Tibial nerve (tissue), 4 donors: Measurements from ENCODE around the gene RPTOR. TPM values are rescaled to one million over a fixed set of nuclear protein-coding genes. Genes with fewer than 3 reads are reported as not detected.

Experiments used
- DNase-seq, 2 donors: peaks; one replicate each; pipeline ENCODE4 v3.0.0-alpha.2; 2019; ENCODE audit warnings: low spot score in 2 of 2
- H3K27ac ChIP-seq, 4 donors: fragments of 200-600 bp; sonication (generic) in 3 of 4; one replicate each; pipeline ENCODE4 v1.5.1; 2017 to 2019; ENCODE audit warnings: mild to moderate bottlenecking in 1 of 4
- H3K27me3 ChIP-seq, 2 donors: fragments of 200-600 bp; sonication (generic) in 1 of 2; one replicate each; pipeline versions ENCODE4 v1.5.1 to v1.6.0; 2017 to 2019
- H3K36me3 ChIP-seq, 3 donors: fragments of 200-600 bp; sonication (generic); one replicate each; pipeline ENCODE4 v1.5.1; 2018 to 2019
- H3K4me1 ChIP-seq, 4 donors: fragments of 200-600 bp; sonication (generic) in 3 of 4; one replicate each; pipeline ENCODE4 v1.5.1; 2017 to 2019
- H3K4me3 ChIP-seq, 4 donors: fragments of 200-600 bp; sonication (generic) in 3 of 4; one replicate each; pipeline ENCODE4 v1.5.1; 2017 to 2019; ENCODE audit warnings: mild to moderate bottlenecking in 1 of 4, moderate library complexity in 1 of 4
- H3K9me3 ChIP-seq, 4 donors: fragments of 200-600 bp; sonication (generic) in 3 of 4; one replicate each; pipeline ENCODE4 v1.5.1; 2017 to 2019
- CTCF ChIP-seq, 5 experiments: fragments of 200-600 bp in 3 of 5; fragments of 450-650 bp in 2 of 5; sonication (generic) in 3 of 5; IDR thresholded peaks; one replicate each; pipeline ENCODE4 v1.5.1; 2016 to 2019; ENCODE audit warnings: antibody characterized with exemption in 5 of 5, mild to moderate bottlenecking in 3 of 5, moderate library complexity in 2 of 5
- EP300 ChIP-seq, 2 donors: sonication (generic); formaldehyde crosslinking; IDR thresholded peaks; one replicate each; pipeline ENCODE4 v1.6.1; 2017; ENCODE audit warnings: antibody characterized with exemption in 2 of 2, mild to moderate bottlenecking in 1 of 2
- POLR2A ChIP-seq, 2 donors: fragments of 450-650 bp; IDR thresholded peaks; one replicate each; pipeline ENCODE4 v1.6.1; 2017; ENCODE audit warnings: antibody characterized with exemption in 2 of 2, mild to moderate bottlenecking in 2 of 2, moderate library complexity in 2 of 2
- WGBS, 2 donors: methylation state at CpG; one replicate each; pipeline ENCODE4 v1.1.5; 2018; 5-methylcytosine and 5-hydroxymethylcytosine counted together
- total RNA-seq, 4 donors: library from RNA; depleted of rRNA; stranded (reverse); fragments of >200 nt; gene quantifications; one replicate each; pipeline ENCODE4 v1.1.0, GENCODE V29; 2016

RPTOR gene
- total RNA-seq, 4 donors from 2014 or later: 34.7 to 56.4 (median 40.1) TPM

- Histone ChIP-seq H3K27me3 (no peaks in the 10 kb centered on the region), H3K27ac (no peak overlapping the region), H3K4me1 (peaks cover 0 to 2% (median under 1%) of the 10 kb centered on the region in 4 donors), H3K4me3 (no peak overlapping the region), H3K36me3 (peaks cover 0 to 67% (median 3%) of the 10 kb centered on the region in 3 donors), H3K9me3 (no peaks in the 10 kb centered on the region)
- TF ChIP-seq EP300 (IDR thresholded peaks at IDR 0.05) (no peak), CTCF (IDR thresholded peaks at IDR 0.05) (no peak), POLR2A (IDR thresholded peaks at IDR 0.05) (no peak)
- DNase-seq: no peak
- WGBS, 2 donors: 90 to 93% methylated on average over 21 to 22 of the region's 22 CpGs
Observed at GRCh38 chr17:80953471-80954315, 409.1 kb downstream of the RPTOR start.

GRCh38 chr17:80955078-80955477 is 410.4 kb downstream of the RPTOR start:
- Histone ChIP-seq H3K27ac (no peak overlapping the region), H3K4me3 (no peak overlapping the region), H3K4me1 (peaks cover 0 to 16% (median 6%) of the 10 kb centered on the region in 4 donors), H3K27me3 (no peaks in the 10 kb centered on the region), H3K9me3 (no peaks in the 10 kb centered on the region), H3K36me3 (peaks cover 0 to 64% (median 3%) of the 10 kb centered on the region in 3 donors)
- 86 to 87% methylated on average over 5 of the region's 5 CpGs for whole genome bisulfite sequencing, 2 donors
- TF ChIP-seq EP300 (IDR thresholded peaks at IDR 0.05) (no peak), POLR2A (IDR thresholded peaks at IDR 0.05) (no peak), CTCF (IDR thresholded peaks at IDR 0.05) (no peak)
- DNase-seq: no peak

GRCh38 chr17:80955671-80956280 is 411.1 kb downstream of the RPTOR start:
- H3K9me3 ChIP-seq: no peaks in the 10 kb centered on the region
- peaks cover 0 to 20% (median 7%) of the 10 kb centered on the region in 4 donors for H3K4me1 ChIP-seq
- WGBS, 2 donors: 86 to 87% methylated on average over 16 of the region's 16 CpGs
- H3K36me3 ChIP-seq: peaks cover 0 to 64% (median 3%) of the 10 kb centered on the region in 3 donors
- H3K4me3 ChIP-seq: no peak overlapping the region
- TF ChIP-seq EP300 (IDR thresholded peaks at IDR 0.05) (no peak), CTCF (IDR thresholded peaks at IDR 0.05) (no peak), POLR2A (IDR thresholded peaks at IDR 0.05) (no peak)
- no peak for DNase-seq
- H3K27me3 ChIP-seq: no peaks in the 10 kb centered on the region
- H3K27ac ChIP-seq: no peak overlapping the region

GRCh38 chr17:80956321-80957190 is 411.9 kb downstream of the RPTOR start:
- DNase-seq: no peak
- Histone ChIP-seq H3K36me3 (peaks cover 0 to 64% (median 0%) of the 10 kb centered on the region in 3 donors), H3K27ac (no peak overlapping the region), H3K27me3 (no peaks in the 10 kb centered on the region), H3K9me3 (no peaks in the 10 kb centered on the region), H3K4me3 (no peak overlapping the region), H3K4me1 (peaks cover 0 to 20% (median 7%) of the 10 kb centered on the region in 4 donors)
- TF ChIP-seq CTCF (IDR thresholded peaks at IDR 0.05): no peak
- TF ChIP-seq POLR2A (IDR thresholded peaks at IDR 0.05): no peak
- no peak for TF ChIP-seq EP300 (IDR thresholded peaks at IDR 0.05)
- 81 to 85% methylated on average over 22 to 25 of the region's 29 CpGs for WGBS, 2 donors
